ENCODE data around the gene NR2F6.

NR2F6 gene

GRCh38 chr19:17263712-17264640 is 18.3 kb upstream of the NR2F6 start:
- DNase-seq (ENCODE audit: low read depth) = no peak

- DNase-seq (ENCODE audit: low read depth) = no peak
These were observed 16.8 kb upstream of the NR2F6 start for GRCh38 chr19:17262557-17262956.

GRCh38 chr19:17260842-17261325 is 15.2 kb upstream of the NR2F6 start:
- DNase-seq (ENCODE audit: low read depth) = peak; percentile 83

GRCh38 chr19:17259934-17260333 is 14.2 kb upstream of the NR2F6 start:
- no peak for DNase-seq (ENCODE audit: low read depth)

- DNase-seq (ENCODE audit: low read depth) = no peak
These were observed 13.5 kb upstream of the NR2F6 start for GRCh38 chr19:17259118-17259780.

GRCh38 chr19:17256130-17256529 is 10.4 kb upstream of the NR2F6 start:
- no peak for DNase-seq (ENCODE audit: low read depth)

GRCh38 chr19:17255150-17255621 is 9.5 kb upstream of the NR2F6 start:
- DNase-seq (ENCODE audit: low read depth) = no peak

GRCh38 chr19:17254636-17255035 is 8.9 kb upstream of the NR2F6 start:
- no peak for DNase-seq (ENCODE audit: low read depth)

GRCh38 chr19:17249887-17250548 is 4.3 kb upstream of the NR2F6 start:
- DNase-seq (ENCODE audit: low read depth) = no peak

- no peak for DNase-seq (ENCODE audit: low read depth)
These were observed 2.5 kb upstream of the NR2F6 start for GRCh38 chr19:17248011-17248776.

GRCh38 chr19:17246681-17247425 is 1.1 kb upstream of the NR2F6 start:
- DNase-seq (ENCODE audit: low read depth) = no peak

- no peak for DNase-seq (ENCODE audit: low read depth)
These were observed 843 bp downstream of the NR2F6 start for GRCh38 chr19:17244618-17245534.

- no peak for DNase-seq (ENCODE audit: low read depth)
These were observed 1.7 kb downstream of the NR2F6 start for GRCh38 chr19:17243830-17244617.

GRCh38 chr19:17243211-17243829 is 2.4 kb downstream of the NR2F6 start:
- DNase-seq (ENCODE audit: low read depth) = no peak

- no peak for DNase-seq (ENCODE audit: low read depth)
These were observed 3.1 kb downstream of the NR2F6 start for GRCh38 chr19:17242431-17243208.

GRCh38 chr19:17240826-17241399 is 4.8 kb downstream of the NR2F6 start:
- no peak for DNase-seq (ENCODE audit: low read depth)

- DNase-seq (ENCODE audit: low read depth) = no peak
These were observed 5.5 kb downstream of the NR2F6 start for GRCh38 chr19:17240062-17240752.

Measured in activated gamma-delta T cell treated with anti-CD3 and anti-CD28 coated beads, Interleukin-2, amount 50 U/mL, for 16 hours (primary cell).